Memory B cell (primary cell): ENCODE measurements around the gene EHMT1.

ENCODE experiments used
- ATAC-seq: fragments of 150-1000 bp; cut with Tn5 transposase; 2 replicates; pipeline ENCODE4 v1.10.0; 2021; ENCODE audit warnings: low read depth, mild to moderate bottlenecking, moderate library complexity
- DNase-seq, 2 donors: peaks; one replicate each; pipeline ENCODE4 v3.0.0; 2022; ENCODE audit warnings: low spot score in 2 of 2
- H3K27ac Mint-ChIP-seq: one replicate; pipeline ENCODE4 v1.8.0; 2022; ENCODE audit warnings: mild to moderate bottlenecking, moderate library complexity, mixed read lengths
- H3K27me3 Mint-ChIP-seq: one replicate; pipeline ENCODE4 v1.8.0; 2022; ENCODE audit warnings: mixed read lengths
- H3K36me3 Mint-ChIP-seq: one replicate; pipeline ENCODE4 v1.8.0; 2022; ENCODE audit warnings: mild to moderate bottlenecking, mixed read lengths
- H3K4me1 Mint-ChIP-seq: one replicate; pipeline ENCODE4 v1.8.0; 2022; ENCODE audit warnings: mixed read lengths
- H3K4me3 Mint-ChIP-seq: one replicate; pipeline ENCODE4 v1.8.0; 2022; ENCODE audit warnings: mild to moderate bottlenecking, moderate library complexity, mixed read lengths
- H3K9me3 Mint-ChIP-seq: one replicate; pipeline ENCODE4 v1.8.0; 2022; ENCODE audit warnings: mixed read lengths

The EHMT1 gene

DNA sequence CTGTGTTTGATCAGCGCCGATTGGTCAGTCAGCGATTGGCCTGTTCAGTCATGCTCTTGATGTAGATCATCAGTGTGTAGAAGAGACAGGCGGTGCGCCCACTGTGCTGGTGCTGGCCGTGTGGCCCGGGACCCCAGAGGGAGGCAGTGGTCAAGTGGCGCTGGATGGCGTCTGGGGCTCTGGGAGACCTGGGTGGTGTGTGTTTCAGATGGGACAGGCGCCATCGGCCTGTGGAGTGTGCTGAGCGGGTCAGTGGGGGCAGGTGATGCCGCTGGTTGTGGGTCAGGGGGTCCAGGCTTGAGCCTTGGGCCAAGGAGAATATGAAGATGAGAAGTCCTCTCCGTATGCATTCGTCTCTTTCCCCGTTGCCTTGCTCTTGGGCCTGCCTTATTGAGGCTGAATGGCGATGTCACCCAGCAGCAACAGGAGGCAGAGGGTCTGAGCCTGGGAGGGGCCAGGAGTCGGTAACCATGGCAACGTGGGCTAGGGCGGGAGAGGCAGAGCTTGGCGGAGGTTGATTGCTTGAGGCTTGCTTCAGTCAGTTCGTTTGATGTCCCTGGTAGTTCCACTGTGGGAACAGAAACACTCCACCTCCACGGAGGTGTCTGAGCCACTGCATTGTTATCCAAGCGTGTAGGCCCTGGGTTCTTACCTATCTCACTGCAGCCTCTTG lies 141.0 kb downstream of the EHMT1 start:
- no peak for ATAC-seq
- DNase-seq = peak in 1 of 2 donors; percentile 32
- Mint-ChIP-seq H3K9me3 (peaks cover 1% of the 10 kb centered on the region), H3K4me3 (peak overlapping the region; percentile 87), H3K27ac (peak overlapping the region; percentile 98), H3K27me3 (no peaks in the 10 kb centered on the region), H3K36me3 (peaks cover 56% of the 10 kb centered on the region), H3K4me1 (peaks cover 47% of the 10 kb centered on the region)

DNA sequence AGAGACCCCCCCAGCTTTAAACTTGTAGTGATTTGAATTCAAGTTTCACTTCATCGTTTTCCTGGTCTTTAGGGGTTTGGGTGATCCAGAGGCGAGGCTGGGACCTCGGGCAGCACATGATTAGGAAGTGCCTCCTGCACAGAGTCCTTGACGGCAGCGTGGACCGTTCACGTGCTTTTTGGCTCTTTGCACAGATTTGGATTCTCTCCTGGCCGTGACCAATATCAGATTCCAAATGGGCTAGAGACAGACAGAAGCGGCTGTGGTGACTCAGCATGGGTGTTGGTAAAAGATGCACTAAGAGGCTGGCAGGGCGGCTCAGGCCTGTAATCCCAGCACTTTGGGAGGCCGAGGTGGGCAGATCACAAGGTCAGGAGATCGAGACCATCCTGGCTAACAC lies 141.6 kb downstream of the EHMT1 start:
- no peaks in the 10 kb centered on the region for H3K27me3 Mint-ChIP-seq
- peak overlapping the region; percentile 98 for H3K27ac Mint-ChIP-seq
- DNase-seq = no peak
- peaks cover 50% of the 10 kb centered on the region for H3K36me3 Mint-ChIP-seq
- ATAC-seq = no peak
- H3K9me3 Mint-ChIP-seq = no peaks in the 10 kb centered on the region
- H3K4me1 Mint-ChIP-seq = peaks cover 47% of the 10 kb centered on the region
- peak overlapping the region; percentile 63 for H3K4me3 Mint-ChIP-seq

DNA sequence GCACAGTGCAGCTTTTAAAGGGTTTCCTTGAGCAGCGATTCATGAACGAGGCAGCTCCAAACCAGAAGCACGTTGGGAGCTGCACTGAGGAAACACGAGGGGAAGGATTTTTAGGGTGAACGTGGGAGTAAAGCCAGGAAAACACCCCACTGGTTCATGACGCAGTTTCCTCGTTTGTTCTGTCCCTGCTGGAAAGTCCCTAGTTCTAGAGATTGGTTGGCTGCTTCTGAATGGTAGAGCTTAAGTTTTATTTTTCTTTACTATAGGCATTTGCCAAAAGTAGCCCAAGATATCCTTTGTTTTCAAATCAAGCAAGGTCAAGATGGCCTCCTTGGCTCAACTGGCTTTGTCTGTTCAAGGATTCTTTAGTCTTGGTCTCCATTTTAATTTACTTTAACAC lies 142.2 kb downstream of the EHMT1 start:
- peaks cover 47% of the 10 kb centered on the region for H3K36me3 Mint-ChIP-seq
- peak; percentile 53 for ATAC-seq

DNA sequence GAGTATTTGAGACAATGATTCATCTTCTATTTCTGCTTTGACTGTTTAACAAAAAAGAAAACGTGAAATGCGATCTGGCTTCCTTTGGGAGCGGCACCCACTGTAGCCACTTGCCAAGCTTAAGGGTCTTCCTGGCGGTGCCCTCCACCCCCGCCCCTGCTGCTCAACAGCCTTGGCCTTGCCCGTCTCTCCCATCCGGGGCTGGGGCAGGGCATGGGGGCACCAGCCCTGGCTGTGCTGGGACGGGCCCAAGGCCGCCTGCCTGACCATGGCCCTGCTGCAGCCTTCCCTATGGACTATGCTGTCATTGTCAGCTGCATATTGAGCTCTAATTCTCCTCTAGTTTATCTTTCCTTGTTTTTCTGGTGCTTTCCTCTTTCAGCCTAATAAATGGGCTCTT lies 143.0 kb downstream of the EHMT1 start:
- H3K4me1 Mint-ChIP-seq = peaks cover 42% of the 10 kb centered on the region
- no peak for DNase-seq
- ATAC-seq = no peak
- H3K36me3 Mint-ChIP-seq = peaks cover 43% of the 10 kb centered on the region
- H3K9me3 Mint-ChIP-seq = no peaks in the 10 kb centered on the region
- H3K4me3 Mint-ChIP-seq = peak overlapping the region; percentile 39
- H3K27me3 Mint-ChIP-seq = no peaks in the 10 kb centered on the region
- H3K27ac Mint-ChIP-seq = peak overlapping the region; percentile 98

More for the DNA sequence above, 142.2 kb downstream of the EHMT1 start:
- DNase-seq = peak; percentile 42 to 63
- Mint-ChIP-seq H3K9me3 (no peaks in the 10 kb centered on the region), H3K4me1 (peaks cover 47% of the 10 kb centered on the region), H3K27ac (peak overlapping the region; percentile 98), H3K27me3 (no peaks in the 10 kb centered on the region), H3K4me3 (peak overlapping the region; percentile 63)

DNA sequence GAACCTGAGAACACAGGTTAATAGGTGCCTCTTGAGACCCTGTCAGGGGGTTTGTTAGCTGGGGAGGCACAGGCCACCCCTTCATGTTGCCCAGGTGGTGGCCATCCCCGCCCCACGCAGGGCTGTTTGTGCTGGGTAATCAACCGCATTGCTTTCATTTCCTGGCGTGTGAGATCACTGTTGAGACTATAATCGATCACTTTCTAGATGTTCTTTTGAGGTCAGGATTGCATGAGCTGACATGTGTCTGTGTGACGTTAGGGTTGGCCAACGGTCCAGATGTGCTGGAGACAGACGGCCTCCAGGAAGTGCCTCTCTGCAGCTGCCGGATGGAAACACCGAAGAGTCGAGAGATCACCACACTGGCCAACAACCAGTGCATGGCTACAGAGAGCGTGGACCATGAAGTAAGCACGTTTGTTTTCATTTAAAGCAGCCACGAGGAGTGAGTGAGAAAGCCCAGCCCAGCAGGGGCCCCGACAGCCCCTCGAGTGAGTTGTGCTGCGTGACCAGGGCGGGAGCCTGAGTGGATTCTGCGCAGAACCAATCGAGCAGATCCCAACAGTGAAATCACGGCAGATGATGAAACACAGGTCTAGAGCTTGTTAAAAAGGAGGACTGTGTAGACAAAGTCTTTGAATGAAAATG lies 143.7 kb downstream of the EHMT1 start:
- H3K27ac Mint-ChIP-seq = peak overlapping the region; percentile 98
- peaks cover 43% of the 10 kb centered on the region for H3K36me3 Mint-ChIP-seq
- H3K27me3 Mint-ChIP-seq = no peaks in the 10 kb centered on the region
- DNase-seq (peak; percentile 21 to 30), ATAC-seq (peak; percentile 49)
- H3K4me1 Mint-ChIP-seq = peaks cover 37% of the 10 kb centered on the region
- peak overlapping the region; percentile 39 for H3K4me3 Mint-ChIP-seq
- no peaks in the 10 kb centered on the region for H3K9me3 Mint-ChIP-seq

DNA sequence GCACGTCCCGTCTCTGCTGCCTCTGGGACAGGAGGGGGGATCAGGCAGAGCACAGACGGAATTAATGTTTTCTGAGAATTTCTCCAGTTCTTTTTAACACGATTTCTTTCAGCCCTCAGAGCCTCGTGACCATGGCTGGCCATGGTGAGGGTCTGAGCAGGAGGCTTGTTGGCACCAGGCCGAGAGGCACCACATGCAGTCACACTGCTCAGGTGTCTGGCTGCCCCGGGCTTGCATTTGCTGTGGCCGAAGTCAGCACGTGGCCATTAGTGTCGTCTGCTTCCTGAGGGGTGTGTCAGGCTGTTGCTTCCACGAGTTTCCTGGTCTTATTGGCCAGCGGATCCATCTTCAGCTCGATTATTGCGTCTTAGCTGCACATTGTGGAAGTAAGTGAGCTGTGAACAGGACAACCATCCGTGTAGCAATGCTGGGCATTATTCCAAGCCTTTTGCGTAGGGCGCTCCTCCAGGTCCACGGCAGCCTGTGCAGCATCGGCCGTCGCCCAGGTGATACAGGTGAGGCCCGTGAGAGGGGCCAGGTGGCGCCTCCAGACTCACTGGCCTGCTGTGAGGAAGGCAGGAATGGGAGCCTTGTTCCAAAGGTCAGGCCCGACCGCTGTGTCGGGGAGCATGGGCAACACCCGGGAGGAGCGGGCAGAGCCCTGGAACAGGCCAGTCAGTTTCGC lies 144.6 kb downstream of the EHMT1 start:
- H3K9me3 Mint-ChIP-seq = no peaks in the 10 kb centered on the region
- peaks cover 35% of the 10 kb centered on the region for H3K36me3 Mint-ChIP-seq
- no peak for ATAC-seq
- H3K27ac Mint-ChIP-seq = peak overlapping the region; percentile 98
- DNase-seq = no peak
- peaks cover 32% of the 10 kb centered on the region for H3K4me1 Mint-ChIP-seq
- no peaks in the 10 kb centered on the region for H3K27me3 Mint-ChIP-seq
- no peak overlapping the region for H3K4me3 Mint-ChIP-seq

DNA sequence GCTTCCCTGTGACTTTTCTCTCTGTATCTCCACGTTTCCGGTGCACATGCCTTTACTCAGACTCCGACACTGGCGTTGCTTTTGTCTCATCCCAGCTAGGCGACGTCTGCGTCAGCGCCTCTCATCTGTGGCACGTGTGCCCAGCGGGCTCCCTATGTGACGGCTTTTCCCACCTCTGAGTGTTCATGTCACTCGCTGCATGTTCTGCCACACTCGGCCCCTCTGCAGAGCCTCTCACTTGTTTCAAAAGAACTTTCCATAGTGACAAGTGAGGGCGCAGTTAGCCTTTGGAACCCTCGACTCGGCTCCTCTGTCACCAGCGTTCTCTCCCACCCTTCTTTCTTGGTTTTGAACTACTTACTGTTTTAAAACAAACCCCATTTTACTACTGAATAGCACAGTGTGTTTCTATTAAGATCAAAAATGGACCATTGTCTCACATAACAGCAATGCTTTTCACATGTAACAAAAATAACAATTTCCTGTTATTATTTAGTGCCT lies 145.4 kb downstream of the EHMT1 start:
- H3K27ac Mint-ChIP-seq = peak overlapping the region; percentile 76
- H3K9me3 Mint-ChIP-seq = no peaks in the 10 kb centered on the region
- no peak for ATAC-seq
- H3K36me3 Mint-ChIP-seq = peaks cover 29% of the 10 kb centered on the region
- H3K4me3 Mint-ChIP-seq = no peak overlapping the region
- H3K4me1 Mint-ChIP-seq = peaks cover 27% of the 10 kb centered on the region
- DNase-seq = no peak
- no peaks in the 10 kb centered on the region for H3K27me3 Mint-ChIP-seq

DNA sequence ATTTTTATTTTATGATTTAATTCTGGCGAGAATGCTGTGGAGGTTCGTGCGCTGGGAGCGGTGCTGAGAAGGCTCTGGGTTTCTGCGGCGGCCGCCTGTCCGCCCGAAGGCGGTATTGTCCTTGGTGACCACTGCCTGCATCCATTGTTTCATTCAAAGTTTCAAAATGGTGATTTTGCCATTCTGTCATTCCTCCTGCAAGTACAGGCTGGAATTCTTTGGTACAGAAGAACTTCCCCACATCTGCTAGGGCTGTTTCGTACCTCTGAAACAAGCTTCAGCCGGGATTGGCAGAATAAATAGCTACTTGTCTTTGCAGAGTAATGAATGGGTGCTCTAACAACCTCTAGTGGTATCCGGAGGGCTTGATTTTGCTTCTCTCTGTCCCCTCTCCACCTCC lies 146.2 kb downstream of the EHMT1 start:
- Mint-ChIP-seq H3K4me3 (no peak overlapping the region), H3K27ac (peak overlapping the region; percentile 78), H3K27me3 (no peaks in the 10 kb centered on the region), H3K36me3 (peaks cover 28% of the 10 kb centered on the region), H3K4me1 (peaks cover 20% of the 10 kb centered on the region), H3K9me3 (peaks cover 1% of the 10 kb centered on the region)
- ATAC-seq (no peak), DNase-seq (no peak)

DNA sequence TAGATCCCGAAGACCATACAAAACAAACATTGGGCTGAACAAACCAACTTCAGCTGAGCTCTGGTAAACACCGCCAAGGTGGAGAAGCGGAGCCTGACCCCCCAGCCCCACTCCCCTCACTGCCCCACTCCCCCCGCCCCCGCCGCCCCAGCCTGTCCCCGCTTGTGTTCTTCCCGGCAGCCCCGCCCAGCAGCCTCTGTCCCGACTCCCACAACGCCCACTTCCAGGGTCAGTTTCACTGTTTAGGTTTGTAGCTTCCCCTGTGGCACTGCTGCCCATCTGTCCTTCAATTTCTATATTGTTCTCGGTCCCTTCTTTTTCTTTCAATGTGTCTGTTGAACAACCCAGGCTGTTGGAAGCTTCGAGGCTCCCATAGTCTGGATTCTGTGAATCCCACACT lies 146.7 kb downstream of the EHMT1 start:
- Mint-ChIP-seq H3K4me1 (peaks cover 16% of the 10 kb centered on the region), H3K9me3 (peaks cover 6% of the 10 kb centered on the region), H3K27ac (peak overlapping the region; percentile 78), H3K27me3 (no peaks in the 10 kb centered on the region), H3K36me3 (peaks cover 33% of the 10 kb centered on the region), H3K4me3 (no peak overlapping the region)
- DNase-seq (no peak), ATAC-seq (no peak)

DNA sequence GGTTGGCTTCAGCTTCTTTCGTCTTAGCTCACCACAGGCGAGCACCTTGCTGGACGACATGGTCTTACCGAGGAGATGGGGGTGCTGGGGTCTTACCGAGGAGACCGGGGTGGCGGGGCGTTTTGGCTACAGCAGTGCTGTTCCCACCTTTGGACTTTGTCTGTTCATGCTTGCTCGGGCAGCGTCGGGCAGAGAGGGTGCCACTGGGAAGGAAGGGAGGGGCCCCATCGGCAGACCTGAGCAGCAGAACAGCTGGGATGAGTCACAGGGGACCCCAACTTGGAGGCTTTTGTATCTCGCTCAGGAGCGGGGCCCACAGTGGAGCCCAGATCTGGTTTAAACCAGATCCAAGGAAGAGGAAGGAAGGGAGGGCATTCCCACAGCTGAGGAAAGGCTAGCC lies 152.8 kb downstream of the EHMT1 start:
- Mint-ChIP-seq H3K4me1 (peaks cover 2% of the 10 kb centered on the region), H3K27ac (peak overlapping the region; percentile 70), H3K9me3 (peaks cover 7% of the 10 kb centered on the region), H3K36me3 (peaks cover 27% of the 10 kb centered on the region), H3K27me3 (no peaks in the 10 kb centered on the region), H3K4me3 (no peak overlapping the region)
- ATAC-seq (no peak), DNase-seq (no peak)

DNA sequence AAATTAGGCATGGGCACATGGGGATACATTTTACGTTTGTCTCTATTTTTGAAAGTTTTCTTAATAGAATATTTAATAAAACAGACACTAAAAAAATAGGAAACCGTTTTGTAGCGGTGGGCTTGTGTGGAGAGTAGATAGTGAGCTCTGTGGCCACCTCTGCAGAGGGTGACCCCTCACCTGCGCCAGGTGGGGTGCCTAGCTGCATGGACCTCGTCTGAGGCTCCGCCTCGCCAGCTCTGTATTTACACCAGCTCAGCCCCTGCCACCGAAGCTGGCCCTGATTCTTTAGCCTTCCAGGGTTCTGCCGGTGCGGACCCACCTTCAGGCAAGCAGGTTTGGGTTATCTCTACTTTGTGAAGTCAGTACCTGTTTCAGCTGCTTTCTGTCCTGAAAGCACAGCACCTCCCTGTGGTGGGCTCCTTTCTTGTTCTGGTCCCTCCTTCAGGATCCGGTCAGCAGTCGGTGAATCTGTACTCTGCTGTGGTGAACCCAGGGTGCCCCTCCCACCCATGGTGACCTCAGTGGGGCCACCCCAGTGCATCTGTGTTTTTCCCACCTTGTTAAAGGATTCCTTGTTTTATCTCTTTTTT lies 153.6 kb downstream of the EHMT1 start:
- H3K4me1 Mint-ChIP-seq = peaks cover 2% of the 10 kb centered on the region
- peak overlapping the region; percentile 70 for H3K27ac Mint-ChIP-seq
- peak in 1 of 2 donors; percentile 14 for DNase-seq
- no peak overlapping the region for H3K4me3 Mint-ChIP-seq
- no peaks in the 10 kb centered on the region for H3K27me3 Mint-ChIP-seq
- peak; percentile 42 for ATAC-seq
- peaks cover 7% of the 10 kb centered on the region for H3K9me3 Mint-ChIP-seq
- H3K36me3 Mint-ChIP-seq = peaks cover 24% of the 10 kb centered on the region

DNA sequence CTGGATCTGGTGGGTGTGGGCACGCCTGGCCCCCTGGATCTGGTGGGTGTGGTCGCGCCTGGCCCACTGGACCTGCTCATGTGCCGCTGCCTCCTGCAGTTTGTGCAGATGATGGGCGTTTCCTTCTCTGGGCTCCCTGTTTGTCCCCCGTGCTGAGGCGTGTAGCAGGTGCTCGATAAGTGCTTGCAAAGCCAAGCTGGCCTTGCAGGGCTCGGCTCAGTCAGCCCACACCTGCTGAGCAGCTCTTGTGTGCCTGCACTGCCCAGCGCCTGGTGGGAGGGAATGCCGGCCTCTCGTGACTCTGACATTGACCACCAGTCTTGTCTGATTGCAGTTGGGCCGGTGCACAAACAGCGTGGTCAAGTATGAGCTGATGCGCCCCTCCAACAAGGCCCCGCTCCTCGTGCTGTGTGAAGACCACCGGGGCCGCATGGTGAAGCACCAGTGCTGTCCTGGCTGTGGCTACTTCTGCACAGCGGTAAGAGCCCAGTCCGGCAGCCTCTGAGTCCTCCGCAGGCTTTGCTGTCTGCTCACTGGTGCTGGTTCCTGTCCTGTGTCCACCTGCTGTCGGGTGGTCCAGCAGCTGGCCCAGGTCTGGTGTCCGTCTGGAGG lies 156.1 kb downstream of the EHMT1 start:
- peaks cover 6% of the 10 kb centered on the region for H3K9me3 Mint-ChIP-seq
- peaks cover 2% of the 10 kb centered on the region for H3K4me1 Mint-ChIP-seq
- no peak overlapping the region for H3K27ac Mint-ChIP-seq
- no peak for ATAC-seq
- H3K4me3 Mint-ChIP-seq = no peak overlapping the region
- no peak for DNase-seq
- peaks cover 29% of the 10 kb centered on the region for H3K36me3 Mint-ChIP-seq
- no peaks in the 10 kb centered on the region for H3K27me3 Mint-ChIP-seq

DNA sequence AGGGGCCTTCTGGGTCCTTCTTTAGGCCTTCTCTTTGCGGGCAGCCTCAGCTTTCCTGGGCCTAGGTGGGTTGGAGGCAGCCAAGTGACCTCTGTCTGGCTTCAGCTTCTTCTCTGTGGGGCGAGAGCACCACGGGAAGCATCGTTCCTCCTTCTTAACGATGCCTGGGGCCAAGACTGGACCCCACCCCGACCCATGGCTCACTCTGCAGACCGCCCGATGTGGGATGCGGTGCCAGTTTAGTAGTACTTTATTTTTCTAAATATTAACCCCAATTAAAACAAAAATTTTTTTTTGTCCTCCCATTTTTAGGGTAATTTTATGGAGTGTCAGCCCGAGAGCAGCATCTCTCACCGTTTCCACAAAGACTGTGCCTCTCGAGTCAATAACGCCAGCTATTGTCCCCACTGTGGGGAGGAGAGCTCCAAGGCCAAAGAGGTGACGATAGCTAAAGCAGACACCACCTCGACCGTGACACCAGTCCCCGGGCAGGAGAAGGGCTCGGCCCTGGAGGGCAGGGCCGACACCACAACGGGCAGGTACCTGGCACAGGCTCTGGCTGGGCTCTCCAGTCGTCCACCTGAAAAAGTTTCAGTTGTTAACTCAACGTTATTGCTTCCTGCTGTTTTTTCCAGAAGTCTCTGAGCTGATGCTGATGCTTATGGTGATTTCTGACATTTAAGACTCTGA lies 157.6 kb downstream of the EHMT1 start:
- no peak for ATAC-seq
- H3K27me3 Mint-ChIP-seq = no peaks in the 10 kb centered on the region
- no peak for DNase-seq
- no peak overlapping the region for H3K4me3 Mint-ChIP-seq
- H3K36me3 Mint-ChIP-seq = peaks cover 14% of the 10 kb centered on the region
- H3K9me3 Mint-ChIP-seq = no peaks in the 10 kb centered on the region
- H3K27ac Mint-ChIP-seq = peak overlapping the region; percentile 68
- H3K4me1 Mint-ChIP-seq = peaks cover 2% of the 10 kb centered on the region
